Limb (tissue), 2 donors: ENCODE results near the gene ENOX1.
"Not testable (repeated sequence)": the region's sequence is repeated elsewhere in the genome, so short reads cannot be mapped to it uniquely, and the experiment has no call there.

Experiments used
- DNase-seq, 2 donors: peaks; one replicate each; pipeline ENCODE4 v3.0.0-alpha.2; 2016; ENCODE audit errors: extremely low spot score in 2 of 2

The ENOX1 gene

DNA sequence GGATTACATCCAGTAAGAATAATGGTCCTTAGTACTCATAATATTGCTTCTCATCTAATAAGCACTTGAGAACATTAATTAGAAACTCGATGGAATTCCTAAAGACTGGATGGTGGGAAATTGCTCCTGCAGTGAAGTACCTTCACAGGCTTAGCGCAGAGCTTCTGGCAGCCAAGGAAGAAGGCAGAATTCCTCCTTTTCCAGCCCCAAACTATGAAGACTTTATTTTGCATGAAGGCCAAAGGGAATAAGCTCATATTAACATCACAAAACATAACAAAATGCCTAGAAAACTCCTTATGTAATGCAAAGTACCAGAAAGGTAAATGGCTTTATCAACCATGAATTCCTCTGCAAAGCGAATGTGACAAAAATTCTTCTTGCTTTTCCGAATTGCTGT is 427.2 kb downstream of the ENOX1 start:
- no peak for DNase-seq

DNA sequence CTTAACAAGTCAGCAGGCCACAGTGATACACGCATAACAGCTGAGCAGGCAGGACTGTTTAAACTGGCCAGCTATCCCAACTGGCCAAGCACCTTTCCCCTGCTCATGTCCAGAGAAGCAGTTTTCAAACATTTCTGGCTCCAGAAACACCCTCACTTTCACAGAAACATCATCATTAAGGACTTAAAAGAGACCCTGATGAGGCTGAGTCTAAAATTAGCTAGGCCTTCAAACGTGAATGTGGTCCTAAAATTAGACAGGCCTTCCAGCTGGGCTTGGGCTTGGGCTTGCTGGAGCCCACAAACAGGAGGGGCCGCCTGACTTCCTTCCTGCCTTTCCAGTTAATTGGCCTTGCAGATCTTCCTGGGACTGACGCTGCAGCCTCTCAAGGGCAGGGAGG is 429.2 kb downstream of the ENOX1 start:
- peak in 1 of 2 donors; percentile 26 for DNase-seq

DNA sequence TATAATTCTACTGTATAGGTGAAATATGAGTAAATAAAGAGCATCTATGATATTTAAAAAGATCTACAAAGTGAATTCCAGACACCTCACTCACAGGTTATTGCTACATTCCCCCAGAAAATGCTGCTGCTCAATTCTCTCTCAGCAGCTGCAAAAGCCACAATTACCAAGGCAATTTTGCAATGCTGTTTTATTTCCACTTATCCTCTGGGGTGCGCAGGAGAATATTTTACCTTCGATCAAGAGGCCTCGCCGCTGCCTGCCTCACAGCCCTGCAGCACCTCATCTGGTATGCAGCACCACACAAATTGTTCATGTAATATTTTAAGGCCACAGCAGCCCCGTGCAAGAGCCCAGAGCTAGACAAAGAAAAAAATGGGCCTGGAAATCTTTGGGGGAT is 430.2 kb downstream of the ENOX1 start:
- no peak for DNase-seq

DNA sequence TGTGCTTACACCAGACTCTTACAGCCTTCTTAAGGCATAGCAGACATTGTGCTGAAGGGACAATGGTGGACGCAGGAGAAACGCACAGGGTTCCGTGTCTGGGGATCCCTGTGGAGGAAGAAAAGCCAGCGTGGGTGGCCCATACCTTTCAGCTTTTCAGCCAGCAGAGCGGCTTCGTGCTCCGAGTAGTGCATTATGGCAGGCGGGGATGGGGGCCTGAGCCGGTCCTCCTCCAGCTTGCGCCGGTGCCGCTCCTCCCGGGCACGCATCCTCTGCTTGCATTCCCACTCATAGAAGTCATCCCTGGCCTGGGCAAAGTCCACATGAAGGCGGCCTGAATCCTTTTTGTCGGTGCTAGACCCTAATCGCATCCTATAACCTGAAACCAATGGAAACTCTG is 431.0 kb downstream of the ENOX1 start:
- no peak for DNase-seq

DNA sequence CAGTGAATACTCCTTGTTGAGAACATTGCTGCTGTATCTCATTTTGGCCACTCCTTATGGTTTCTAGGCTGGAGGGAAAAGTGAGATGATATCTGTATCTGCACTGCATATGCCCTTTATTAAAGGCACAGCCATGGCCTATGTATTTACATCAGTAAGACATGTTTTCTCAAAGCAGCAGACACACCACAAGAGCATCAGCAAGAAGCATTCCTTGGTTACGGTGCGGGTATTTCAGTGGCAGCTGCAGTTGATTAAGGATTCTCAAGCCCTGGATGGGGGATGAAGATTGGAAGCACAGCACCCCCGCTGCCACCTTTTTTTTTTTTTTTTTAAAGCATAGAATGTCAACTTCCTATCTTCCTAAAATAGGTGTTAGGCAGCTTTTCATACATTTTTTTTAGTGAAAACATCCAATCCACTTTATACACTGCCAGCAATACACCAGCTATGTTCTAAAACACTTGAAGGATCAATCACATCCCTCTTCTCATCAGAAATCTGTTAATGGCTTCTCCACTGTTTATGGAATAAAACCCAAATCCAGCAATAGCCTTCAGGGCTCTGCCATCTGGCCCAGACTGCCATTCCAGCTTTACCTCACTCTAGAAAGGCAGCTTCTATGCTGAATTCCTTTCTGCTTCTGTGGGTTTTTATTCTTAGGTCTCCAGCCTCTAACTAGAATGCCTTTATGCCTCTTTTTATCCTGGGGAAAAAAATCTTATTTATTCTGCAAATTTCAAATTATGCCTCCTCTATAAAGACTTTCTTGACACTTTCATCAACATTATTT is 432.4 kb downstream of the ENOX1 start:
- no peak for DNase-seq

DNA sequence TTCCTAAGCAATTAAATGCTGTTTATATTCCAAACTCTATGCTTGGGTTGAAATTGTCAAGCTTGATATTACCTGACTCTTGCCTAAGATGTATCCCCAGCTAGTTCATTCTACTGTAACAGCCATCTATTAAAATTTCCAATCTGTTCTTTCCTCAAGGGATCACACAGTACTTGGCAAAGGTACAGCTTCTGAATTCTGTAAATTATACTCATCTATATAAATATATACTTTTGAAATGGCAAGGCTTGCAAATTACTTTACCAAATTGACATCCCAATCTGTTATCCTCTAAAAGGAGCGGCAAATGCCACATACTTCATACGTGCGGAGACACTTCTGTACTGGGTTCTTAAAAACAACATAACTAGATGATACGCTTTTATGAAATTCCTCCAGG is 433.1 kb downstream of the ENOX1 start:
- no peak for DNase-seq

DNA sequence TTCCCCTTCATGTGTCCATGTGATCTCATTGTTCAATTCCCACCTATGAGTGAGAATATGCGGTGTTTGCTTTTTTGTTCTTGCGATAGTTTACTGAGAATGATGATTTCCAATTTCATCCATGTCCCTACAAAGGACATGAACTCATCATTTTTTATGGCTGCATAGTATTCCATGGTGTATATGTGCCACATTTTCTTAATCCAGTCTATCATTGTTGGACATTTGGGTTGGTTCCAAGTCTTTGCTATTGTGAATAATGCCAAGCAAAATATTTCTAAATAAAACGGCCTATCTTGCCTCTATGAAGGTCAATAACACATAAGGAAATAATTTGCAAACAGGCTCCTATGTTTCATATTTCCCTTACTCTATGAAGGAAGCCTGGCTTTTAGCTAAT is 435.2 kb downstream of the ENOX1 start:
- not testable (repeated sequence) for DNase-seq

DNA sequence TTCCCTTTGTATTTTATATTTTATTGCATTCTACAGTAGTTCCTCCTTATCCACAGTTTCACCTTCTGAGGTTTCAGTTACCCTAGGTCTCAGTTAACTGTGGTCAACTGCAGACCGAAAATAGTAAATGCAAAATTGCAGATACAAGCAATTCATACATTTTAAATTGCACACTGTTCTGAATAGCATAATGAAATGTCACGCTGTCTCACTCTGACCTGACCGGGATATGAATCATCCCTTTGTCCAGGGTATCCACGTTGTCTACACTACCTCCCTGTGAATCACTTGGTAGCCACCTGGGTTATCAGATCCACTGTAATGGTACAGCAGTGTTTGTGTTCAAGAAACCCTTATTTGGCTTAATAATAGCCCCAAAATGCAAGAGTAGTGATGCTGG is 438.4 kb downstream of the ENOX1 start:
- DNase-seq, result no peak

DNA sequence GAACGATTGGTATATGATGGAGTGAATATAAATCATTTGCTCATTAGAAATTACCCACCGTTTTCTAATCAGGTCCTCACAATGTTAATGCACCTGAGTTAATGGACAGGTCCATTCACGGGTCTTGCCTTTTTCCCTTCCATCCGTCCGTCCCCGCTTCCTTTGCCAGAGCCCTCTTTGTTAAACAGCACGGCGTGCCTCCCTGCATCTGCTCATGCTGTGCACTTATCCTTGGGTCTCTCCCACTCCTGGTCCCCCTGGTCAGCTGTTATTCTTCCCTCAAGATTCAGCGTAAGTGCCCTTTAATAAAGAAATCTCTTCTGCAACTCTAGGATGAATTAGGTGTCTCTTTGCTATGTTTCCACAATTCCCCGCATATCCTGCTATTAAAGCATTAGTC is 438.9 kb downstream of the ENOX1 start:
- DNase-seq, result no peak

DNA sequence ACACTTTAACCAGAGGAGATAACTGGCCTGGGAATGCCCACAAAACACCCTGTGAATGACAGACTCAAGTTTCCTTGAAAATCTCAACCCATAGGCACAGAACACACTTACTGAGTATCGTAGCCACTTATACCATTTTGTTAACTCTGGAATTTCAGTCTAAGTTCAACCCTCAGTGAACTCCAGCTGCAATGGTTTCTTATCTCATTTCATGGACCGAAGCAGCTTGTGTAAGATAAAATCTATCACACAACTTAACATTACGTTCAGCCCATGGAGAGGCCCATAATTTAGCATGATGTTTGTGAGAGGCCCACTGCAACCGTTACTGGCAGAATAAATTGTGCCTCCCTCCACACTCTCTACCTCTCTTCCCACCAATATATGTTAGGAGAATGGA is 440.3 kb downstream of the ENOX1 start:
- DNase-seq, result no peak

DNA sequence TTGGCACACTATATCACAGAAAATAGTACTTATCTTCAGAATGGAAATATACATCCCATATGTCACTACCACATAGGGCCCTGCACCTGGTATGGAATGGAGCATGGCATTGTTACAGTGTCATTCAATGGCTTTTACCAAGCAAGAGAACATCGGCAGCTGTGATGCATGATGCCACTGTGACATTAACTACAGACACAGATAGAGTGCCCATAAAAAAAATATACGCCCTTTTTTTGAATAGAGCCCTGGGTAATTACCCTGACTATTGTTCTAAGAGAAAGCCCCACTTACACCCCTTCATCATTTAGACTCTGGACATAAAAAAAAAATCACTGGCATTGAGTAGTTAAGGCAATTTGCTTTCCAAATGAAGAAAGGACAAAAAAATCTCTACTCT is 443.1 kb downstream of the ENOX1 start:
- DNase-seq, result no peak

DNA sequence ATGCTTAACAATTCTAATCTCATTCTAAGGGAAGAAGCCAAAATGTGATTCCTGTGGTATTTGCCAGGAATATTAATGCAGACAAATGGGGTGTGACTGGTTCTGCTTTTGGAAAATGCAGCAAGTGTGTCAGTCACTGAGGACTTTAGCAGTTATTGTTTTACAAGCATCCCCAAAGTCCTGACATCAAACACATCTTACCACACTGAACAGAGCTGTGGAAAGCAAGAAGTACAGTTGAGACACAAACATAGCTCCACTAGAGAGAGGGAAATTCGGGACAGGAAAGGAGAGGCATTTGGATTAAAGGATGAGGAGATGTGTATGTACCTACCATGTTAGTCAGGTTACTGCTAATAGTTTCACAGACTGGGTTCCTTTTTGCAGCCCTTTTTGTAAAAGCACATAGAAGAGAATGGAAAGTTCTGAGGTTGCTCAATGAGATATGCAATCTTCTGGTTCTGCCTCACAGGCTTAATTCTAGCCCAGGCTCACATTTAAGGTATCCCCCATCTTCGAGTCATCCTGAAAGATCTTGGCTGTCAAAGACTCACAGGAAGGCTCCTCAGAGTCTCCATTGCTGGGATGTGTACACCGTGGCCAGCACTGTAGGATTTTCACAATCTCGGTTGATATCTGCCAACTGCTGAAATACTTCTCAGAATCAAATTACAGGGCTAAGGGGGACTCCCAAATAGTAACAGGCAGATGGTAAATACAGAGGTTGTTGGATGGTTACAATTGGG is 446.8 kb downstream of the ENOX1 start:
- no peak for DNase-seq

DNA sequence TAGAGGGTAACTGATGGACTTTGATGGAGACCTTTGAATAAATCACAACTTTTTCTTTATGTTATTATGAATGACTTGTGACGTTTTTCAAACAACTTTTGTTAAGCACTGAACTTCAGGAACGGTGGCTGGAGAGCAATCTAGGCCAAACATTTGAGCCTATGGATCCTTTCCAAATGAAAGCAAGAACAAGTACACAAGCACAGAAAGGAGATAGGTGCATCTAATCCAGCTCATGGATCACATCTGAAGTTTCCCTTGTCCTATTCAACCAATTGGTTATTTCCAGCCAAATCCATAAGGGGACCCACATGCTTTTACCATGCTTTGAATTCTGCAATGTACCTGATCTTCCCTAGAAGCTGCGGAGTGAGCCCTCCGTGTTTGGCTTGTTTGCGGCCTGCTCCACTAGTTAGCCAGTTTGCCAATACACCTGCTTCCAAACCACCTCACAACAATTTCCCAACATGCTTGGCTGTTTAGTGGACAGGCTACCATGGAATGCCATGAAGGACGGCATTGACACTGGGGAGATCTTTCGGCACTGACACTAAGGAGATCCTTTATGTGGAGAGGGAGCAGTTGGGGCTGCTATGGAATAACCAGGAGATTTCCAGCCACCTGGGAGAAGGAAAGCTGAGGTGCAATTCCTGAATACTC is 447.5 kb downstream of the ENOX1 start:
- no peak for DNase-seq

DNA sequence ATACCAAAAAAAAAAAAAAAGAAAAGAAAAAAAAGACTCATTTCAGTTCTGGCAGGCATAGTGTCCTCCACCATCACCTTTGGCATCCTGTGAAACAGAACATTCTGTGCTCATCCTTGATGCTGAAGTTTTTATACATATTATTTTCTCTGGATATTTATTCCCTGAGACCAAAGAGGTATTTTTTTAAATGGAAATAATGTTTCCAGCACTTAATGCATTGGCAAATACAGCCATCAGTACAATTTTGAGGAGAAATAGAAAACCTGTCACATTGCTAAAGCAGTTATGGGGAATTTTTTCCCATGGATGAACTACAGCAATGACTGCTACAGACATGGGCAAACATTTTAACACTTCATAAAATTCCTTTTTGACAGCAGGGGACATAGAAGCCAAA is 451.0 kb downstream of the ENOX1 start:
- DNase-seq, result no peak

DNA sequence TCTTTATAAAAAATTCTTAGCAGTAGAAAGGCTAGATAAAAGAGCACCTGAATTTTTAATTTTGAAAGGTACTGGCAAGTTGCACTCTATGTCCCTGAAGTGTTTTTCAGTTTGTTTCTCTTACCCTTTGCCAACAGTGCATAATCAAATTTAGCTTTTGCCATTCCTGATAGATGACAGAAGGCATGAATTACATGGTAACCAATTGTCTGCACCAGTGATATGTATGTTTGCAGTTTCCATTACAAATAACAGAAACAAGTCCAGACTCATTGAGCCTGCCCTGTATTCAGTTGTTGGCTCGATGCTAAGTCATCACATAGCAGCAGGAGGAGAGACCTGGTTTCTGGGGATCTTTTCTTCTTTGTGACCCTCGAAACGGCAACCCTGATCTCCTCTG is 453.6 kb downstream of the ENOX1 start:
- DNase-seq, result no peak

DNA sequence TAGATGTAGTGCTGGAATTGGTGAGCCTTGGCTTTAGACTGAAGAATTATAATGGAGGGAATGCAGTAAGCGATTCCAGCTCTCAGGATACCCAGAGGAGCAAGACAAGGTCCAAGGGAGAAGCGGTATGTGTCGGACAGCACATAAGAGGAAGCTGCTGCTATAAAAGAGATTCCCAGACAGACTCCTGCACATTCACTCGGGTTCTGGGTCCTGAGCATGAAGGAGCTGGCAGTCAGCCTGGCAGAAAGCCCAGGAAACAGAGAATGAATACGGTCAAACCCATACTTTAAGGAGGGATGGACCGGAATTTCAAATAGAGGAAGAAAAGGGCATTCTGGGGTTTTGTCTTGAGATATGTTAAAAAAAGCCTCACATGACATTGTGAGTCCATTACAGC is 455.1 kb downstream of the ENOX1 start:
- peak; percentile 45 to 48 for DNase-seq

DNA sequence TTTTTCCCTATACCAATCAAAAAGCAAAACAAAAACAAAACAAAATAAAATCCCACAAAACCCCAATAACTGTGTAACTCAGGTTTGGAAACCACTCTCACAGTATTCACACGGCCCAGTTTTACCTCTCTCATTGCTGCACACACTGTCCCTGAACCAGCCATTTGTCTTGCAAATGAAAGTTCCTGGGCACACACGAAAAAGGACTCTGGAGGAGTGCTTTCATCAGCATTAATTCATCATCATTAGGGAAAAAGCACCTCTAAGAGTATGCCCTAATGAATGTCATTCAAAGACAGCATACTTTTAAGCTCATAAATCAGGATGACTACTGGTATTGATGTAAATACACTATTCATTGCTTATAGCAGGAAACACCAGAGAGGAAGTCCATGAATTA is 457.1 kb downstream of the ENOX1 start:
- no peak for DNase-seq

DNA sequence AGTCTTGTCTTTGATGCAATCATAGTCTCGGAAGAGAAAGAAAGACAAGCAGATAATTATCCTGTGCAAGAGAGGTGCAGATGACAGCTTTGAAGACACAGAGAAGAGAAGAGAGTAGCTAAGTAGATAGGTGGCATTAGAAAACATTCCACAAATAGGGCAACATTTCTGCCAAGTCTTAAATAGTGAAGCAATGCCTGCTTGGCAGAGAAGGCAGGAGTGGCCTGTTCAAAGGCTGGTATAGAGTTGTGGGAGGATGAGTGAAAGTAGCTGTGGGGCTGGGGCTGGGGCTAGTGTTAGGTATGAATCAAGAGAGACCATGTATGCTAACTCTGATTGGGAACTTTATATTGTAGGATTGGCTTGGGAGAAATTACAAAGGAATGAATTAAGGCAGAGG is 457.9 kb downstream of the ENOX1 start:
- no peak for DNase-seq

DNA sequence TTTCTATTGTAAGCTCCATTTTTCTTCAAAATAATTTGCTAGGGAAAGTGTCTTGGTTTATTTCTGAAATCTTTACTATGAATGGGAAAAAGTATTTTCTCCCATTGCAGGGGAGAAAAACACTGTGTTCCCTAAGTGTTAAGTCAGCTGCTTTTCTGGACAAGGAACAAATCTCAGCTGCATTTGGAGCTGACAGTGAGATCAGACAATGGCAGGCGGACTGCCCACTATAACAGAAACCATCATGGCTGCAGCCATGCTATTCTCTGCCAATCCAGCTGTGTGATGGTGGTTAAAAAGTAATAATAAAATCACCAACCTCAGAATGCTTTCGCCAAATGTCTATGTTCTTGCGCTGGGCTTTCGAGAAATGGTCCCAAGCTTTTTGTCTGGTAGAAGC is 460.7 kb downstream of the ENOX1 start:
- DNase-seq, result no peak

DNA sequence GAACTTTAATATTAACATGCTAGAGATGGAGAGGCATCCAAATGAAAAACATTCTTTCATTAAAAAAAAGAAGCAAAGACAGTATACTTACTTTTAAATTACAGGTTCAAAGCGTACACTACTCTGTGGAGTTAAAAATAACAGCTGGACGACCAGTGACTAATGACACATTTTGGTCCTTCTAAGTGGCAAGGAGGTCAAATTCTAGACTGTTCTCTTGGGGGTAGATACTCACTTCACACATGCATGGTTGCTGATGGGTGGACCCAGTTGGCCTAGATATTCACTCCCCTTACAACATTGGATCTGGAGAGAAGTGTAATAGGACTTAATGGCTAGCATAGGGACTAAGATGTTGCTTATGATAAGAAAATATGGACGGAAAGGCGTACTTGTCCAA is 461.1 kb downstream of the ENOX1 start:
- DNase-seq, result no peak

DNA sequence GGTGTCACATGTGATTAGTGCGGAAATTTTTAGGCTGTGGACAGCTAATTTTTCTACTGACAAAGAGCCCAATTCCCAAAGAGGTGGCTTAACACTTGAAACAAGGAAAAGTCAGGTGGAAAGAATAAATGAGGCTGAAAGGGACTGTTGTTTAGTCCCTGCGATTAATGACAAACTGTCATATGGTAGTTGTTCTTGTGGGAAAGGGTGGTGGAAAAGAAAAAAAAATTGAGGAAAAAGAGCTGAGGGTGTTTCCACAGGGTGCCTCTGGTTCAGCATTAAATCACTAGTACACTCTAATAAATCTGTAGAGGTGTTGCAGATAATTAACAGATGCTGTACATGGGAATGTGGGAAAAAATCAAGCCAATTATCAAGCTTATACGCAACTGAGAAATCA is 462.6 kb downstream of the ENOX1 start:
- no peak for DNase-seq

DNA sequence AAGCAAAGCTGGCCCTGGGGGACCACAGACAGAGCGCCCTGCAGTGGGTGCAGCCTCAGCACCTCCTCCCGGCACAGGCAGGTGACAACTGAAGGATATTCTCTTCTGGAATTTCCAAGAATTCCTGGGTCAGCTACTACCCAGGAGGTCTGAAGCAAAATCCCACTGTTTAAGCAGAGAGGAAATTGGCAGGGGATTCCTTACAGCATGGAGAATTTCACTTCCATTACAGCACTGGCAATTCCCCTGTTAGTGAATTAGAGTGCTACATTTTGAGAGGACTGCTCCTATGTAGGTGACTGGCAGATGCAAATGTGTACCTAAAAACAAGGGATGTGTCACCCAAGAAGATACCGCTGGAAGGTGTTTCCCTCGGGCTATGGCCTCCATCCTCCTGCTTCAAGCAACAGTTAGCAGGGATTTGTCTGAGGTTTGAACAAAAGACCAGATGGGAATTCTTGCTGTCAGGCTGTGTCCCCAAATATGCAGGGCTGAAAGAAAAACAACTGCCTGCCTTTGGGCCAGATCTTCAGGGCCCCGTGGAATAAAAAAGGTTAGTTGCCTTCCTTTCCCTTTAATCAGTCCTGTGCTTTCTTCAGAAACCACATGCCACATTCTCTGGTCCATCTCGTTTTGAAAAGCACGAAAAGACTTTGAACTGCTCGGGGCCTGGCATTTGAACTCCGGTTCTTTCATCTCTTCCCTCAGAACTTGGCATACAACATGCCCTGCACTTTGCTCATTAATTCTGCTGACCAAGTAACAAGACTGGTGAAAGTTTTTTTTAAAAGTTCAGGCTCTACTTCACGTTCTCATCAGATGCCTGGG is 466.9 kb downstream of the ENOX1 start:
- DNase-seq, result no peak
